ENCODE measurements around the gene PERM1. TPM values are rescaled to one million over a fixed set of nuclear protein-coding genes. Genes with fewer than 3 reads are reported as not detected.

The PERM1 gene
- total RNA-seq, 2 donors from 2014 or later, result 0.80 to 3.9 TPM

- 1% methylated on average over 53 of the region's 86 CpGs for WGBS
- peak overlapping the region; percentile 59 to 71 for H3K4me3 ChIP-seq
- H3K4me1 ChIP-seq (replicated peaks), result peaks cover 4% of the 10 kb centered on the region
- TF ChIP-seq CTCF (IDR thresholded peaks at IDR 0.05) (peak in 1 of 4 experiments; percentile 4), POLR2AphosphoS5 (IDR thresholded peaks at IDR 0.05) (no peak), POLR2A (IDR thresholded peaks at IDR 0.05) (no peak)
- no peaks in the 10 kb centered on the region for H3K9me3 ChIP-seq
- no peak for DNase-seq (ENCODE audit: low spot score)
- no peaks in the 10 kb centered on the region for H3K27me3 ChIP-seq (replicated peaks; ENCODE audit: insufficient read depth)
- no peaks in the 10 kb centered on the region for H3K36me3 ChIP-seq
- intact Hi-C loops (cut with DNase I), result no loop called here
- H3K27ac ChIP-seq, result peak overlapping the region; percentile 94 to 95
These were observed 17.3 kb upstream of the PERM1 start for GRCh38 chr1:998995-999724.

- Histone ChIP-seq H3K27ac (peak overlapping the region in 1 of 2 donors; percentile 94), H3K4me1 (replicated peaks) (peaks cover 4% of the 10 kb centered on the region), H3K36me3 (no peaks in the 10 kb centered on the region), H3K9me3 (no peaks in the 10 kb centered on the region), H3K4me3 (peak overlapping the region; percentile 59 to 71), H3K27me3 (replicated peaks; ENCODE audit: insufficient read depth) (no peaks in the 10 kb centered on the region)
- no peak for DNase-seq (ENCODE audit: low spot score)
- 2% methylated on average over 17 of the region's 27 CpGs for WGBS
- intact Hi-C loops (cut with DNase I), result no loop called here
- no peak for TF ChIP-seq POLR2AphosphoS5 (IDR thresholded peaks at IDR 0.05)
- TF ChIP-seq CTCF (IDR thresholded peaks at IDR 0.05), result no peak
These were observed 16.8 kb upstream of the PERM1 start for GRCh38 chr1:998745-998994.

- no peaks in the 10 kb centered on the region for H3K9me3 ChIP-seq
- intact Hi-C loops (cut with DNase I), result no loop called here
- peaks cover 4% of the 10 kb centered on the region for H3K4me1 ChIP-seq (replicated peaks)
- H3K27ac ChIP-seq, result no peak overlapping the region
- no peaks in the 10 kb centered on the region for H3K27me3 ChIP-seq (replicated peaks; ENCODE audit: insufficient read depth)
- peak overlapping the region; percentile 59 to 71 for H3K4me3 ChIP-seq
- WGBS, result 33% methylated on average over 74 of the region's 75 CpGs
- DNase-seq (ENCODE audit: low spot score), result no peak
- TF ChIP-seq POLR2A (IDR thresholded peaks at IDR 0.05) (no peak), POLR2AphosphoS5 (IDR thresholded peaks at IDR 0.05) (no peak), CTCF (IDR thresholded peaks at IDR 0.05) (no peak)
- H3K36me3 ChIP-seq, result no peaks in the 10 kb centered on the region
These were observed 16.3 kb upstream of the PERM1 start for GRCh38 chr1:997993-998744.

- no peak overlapping the region for H3K27ac ChIP-seq
- no peaks in the 10 kb centered on the region for H3K36me3 ChIP-seq
- intact Hi-C loops (cut with DNase I), result no loop called here
- no peaks in the 10 kb centered on the region for H3K9me3 ChIP-seq
- H3K4me1 ChIP-seq (replicated peaks), result peaks cover 4% of the 10 kb centered on the region
- DNase-seq (ENCODE audit: low spot score), result no peak
- 97% methylated on average over 3 of the region's 3 CpGs for WGBS
- no peak for TF ChIP-seq CTCF (IDR thresholded peaks at IDR 0.05)
- no peak for TF ChIP-seq POLR2AphosphoS5 (IDR thresholded peaks at IDR 0.05)
- no peak for TF ChIP-seq POLR2A (IDR thresholded peaks at IDR 0.05)
- H3K4me3 ChIP-seq, result no peak overlapping the region
- H3K27me3 ChIP-seq (replicated peaks; ENCODE audit: insufficient read depth), result no peaks in the 10 kb centered on the region
These were observed 15.8 kb upstream of the PERM1 start for GRCh38 chr1:997713-997992.

Measured in prostate gland (tissue), 2 donors.